ENCODE results near the gene VAMP2.

DNA sequence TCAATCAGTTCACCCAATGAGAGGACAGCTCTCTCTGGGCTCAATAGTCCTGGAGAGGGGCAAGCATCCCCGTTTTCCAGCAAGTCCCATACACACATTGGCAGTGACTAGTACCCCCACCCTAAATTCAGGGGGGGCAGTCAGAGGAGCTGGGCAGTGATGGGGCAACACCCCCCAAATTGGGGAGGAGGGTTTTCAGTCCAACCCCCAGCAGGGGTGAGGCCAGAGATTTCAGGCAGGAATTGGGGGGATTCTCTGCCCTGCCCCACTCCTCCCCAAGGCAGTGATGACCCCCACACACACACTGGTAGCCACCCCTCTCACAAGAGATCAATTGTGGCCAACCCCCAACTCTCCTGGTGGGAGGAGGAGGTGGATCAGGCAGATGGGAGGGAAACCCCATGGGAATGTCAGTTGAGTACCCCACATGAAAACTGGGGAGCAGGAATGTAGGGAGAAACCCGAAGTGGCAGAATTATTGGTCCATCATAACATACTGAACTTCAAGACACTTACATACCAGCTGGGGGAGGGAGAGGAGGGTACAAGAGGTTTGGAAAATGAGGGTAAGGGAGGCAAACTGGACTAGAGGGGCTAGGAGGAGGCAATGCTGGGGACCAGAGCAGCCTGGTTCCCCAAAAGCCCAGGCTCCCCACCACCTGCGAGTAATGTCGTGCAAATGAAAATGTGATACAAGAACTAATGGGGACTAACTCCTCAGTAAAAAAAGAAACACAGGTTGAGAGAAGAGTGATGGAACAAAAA is 3.1 kb downstream of the VAMP2 start:
- no peak for TF ChIP-seq CTCF (IDR thresholded peaks at IDR 0.05 in 4 of 5, conservative IDR thresholded peaks at IDR 0.05 in 1 of 5)
- no peak for TF ChIP-seq POLR2A (IDR thresholded peaks at IDR 0.05)
